Inflammatory macrophage treated with lipopolysaccharide for 4 hours (primary cell): ENCODE data around the gene SEC14L6.

Experiments used
- DNase-seq: peaks from one replicate; pipeline ENCODE4 v3.0.0-alpha.2; 2020

SEC14L6 gene

DNA sequence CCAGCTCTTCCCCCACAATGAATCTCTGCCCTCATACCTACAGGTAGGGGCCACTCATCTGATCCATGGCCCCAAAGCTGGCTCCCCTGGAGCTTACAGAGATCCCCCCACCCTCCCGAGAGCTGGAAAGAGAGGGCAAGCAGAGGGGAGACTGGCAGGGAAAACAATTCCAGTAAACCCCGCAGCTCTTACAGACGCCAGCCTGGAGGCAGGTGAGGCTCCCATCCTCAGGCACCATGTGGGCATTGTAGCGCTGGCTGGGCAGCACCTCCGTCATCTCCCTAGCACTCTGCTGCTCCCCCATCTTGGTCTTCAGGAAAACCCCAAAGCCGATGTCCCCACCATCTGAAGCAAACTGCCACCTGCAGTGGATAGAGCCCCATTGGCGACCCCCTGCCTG is 55.2 kb downstream of the SEC14L6 start:
- no peak for DNase-seq

DNA sequence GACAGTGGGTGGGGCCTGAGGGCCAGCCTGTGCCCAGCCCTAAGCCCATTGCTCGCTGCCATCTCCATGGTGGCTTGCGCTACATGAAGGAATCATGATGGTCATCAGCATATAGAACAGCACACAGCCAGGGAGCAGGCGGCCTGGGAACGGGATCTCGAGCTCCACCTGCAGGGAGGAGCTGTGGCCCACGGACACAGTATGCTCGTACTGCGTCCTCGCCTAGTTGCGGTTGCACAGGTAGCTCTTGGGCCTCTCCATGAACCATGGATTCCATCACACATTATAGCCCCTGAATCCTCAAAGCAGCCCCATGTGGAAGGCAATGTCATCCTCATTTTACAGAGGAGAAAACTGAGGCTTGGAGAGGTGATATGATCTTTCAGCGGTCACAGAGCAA is 56.1 kb downstream of the SEC14L6 start:
- DNase-seq, result no peak

- DNase-seq, result no peak
Observed at GRCh38 chr22:30488121-30488520, 58.4 kb downstream of the SEC14L6 start.

DNA sequence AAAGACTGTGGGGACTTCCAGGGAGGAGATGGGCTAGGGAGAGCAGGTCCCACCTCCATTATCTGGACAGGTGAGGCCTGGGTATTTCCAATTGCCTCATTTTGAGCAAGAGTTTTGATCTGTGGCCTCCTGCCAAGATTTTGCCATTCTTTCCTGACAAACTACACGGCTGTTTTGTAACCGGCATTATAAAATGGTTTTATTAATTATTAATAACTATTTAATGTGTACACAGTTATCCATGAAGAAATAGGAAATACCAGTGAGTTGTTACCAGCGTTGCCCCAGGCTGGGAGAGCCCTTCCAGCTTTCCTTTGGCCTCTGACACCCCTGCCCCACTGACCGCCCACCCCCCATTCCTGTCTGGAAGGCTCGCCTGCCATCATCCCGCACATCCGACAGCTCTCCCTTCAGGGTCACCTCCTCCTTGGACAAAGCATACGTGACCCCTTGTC is 59.9 kb downstream of the SEC14L6 start:
- no peak for DNase-seq

DNA sequence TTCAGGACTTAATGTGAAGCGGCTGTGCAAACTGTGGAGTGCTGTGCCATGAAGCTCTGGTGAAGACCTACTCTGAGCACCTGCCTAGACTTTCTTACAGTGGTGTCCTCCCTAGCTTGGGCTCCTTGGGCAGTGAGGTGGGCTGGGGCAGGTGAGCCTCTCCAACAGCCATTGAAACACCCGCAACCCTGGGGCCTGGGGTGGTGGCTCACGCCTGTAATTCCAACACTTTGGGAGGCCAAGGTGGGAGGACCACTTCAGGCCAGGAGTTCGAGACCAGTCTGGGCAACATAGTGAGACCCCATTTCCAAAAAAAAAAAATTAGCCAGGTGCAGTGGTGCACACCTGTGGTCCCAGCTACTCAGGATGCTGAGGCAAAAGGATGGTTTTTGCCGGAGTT is 60.4 kb downstream of the SEC14L6 start:
- DNase-seq, result no peak

DNA sequence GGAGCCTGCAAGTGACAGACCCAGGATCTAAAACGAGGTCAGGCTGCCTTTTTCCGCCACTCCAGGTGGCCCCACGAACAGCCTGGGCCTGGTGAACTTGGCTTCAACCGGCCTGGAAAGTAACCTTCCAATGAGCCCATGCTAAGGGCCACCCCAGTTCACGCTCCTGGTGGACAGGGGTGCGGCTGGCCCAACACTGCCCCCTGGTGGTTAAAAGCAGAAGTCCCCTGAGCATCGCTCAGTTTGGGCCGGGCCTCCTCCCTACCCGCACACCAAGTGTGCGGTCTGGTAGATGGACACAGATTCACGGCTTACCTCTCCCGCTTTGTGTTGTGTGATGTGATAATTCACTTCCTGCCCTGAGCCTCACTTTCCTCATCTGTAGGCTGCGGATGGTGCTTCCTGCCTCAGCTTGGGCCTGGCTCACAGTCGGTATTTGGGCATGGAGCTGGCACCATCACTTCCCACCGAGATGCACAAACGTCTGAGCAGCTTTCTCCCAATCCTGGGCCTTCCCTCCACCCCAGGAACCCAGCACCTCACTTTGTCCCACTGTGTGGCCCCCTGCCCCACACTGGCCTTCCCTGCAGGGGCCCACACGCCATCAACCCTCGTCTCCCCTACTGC is 61.1 kb downstream of the SEC14L6 start:
- peak; percentile 60 for DNase-seq

- no peak for DNase-seq
Observed at GRCh38 chr22:30483169-30483568, 63.4 kb downstream of the SEC14L6 start.

DNA sequence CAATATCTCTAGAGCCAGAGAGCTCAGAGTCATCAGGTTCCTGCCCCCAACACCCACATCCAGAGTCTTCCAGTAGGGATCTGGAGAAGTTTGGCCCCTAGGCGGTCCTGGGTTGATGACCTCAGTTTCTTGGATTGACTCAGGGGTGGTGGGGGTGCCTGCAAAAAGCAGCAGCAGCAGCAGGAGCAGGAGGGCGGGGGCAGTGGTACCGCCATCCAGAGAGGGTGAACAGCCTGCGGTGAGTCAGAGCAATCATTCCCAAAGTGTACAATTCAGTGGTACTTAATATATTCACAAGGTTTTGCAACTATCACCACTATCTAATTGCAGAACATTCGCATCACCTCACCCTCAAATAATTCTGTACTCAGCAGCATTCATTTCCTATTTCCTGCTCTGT is 64.8 kb downstream of the SEC14L6 start:
- no peak for DNase-seq

GRCh38 chr22:30479981-30480380 is 66.6 kb downstream of the SEC14L6 start:
- DNase-seq, result no peak

DNA sequence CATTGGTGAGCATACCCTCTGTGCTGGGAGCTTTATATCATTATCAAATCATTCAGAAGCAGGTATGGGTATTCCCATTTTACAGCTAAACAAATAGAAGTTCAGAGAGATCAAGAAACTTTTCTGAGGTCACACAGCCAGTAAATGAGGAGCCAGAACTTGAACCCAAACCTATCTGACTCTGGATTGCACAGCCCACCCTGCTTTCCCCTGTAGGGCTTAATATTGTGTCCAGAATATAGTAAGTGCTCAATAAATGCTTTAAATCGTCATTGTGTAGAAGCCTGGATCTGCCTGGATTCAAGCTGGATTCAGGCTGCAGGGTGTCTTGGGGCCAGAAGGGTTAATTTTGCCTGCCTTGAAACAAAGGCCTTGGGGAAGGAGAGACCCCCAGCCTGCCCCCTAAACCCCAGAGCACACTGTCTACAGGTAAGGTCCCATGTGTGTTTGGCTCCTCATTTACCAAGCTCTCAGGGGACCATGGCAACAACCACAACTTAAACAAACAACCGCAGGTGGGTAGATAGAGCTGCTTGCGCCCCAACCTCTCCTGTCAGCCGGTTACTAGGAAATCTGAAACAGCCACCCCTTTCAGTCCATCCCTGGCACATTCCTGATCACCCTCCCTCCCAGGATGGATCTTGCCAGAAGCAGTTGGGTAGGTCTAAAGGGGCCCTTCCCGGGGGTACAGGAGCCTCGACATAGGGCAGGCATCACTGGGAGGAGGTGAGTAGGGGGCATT is 71.7 kb downstream of the SEC14L6 start:
- no peak for DNase-seq

DNA sequence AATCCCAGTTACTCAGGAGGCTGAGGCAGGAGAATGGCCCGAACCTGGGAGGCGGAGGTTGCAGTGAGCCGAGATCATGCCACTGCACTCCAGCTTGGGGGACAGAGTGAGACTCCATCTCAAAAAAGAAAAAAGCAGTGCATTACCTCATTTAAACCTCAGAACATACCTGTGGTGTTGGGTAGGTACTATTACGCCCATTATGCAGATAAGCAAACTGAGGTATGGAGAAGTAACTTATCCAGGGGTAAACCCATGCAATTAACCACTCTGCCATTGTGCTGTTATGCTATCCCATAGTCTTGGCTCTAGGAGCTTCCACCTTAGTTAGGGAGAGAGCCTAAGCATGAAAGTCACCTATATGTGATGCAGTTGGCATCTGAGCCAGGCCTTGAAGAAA is 72.4 kb downstream of the SEC14L6 start:
- DNase-seq, result no peak

GRCh38 chr22:30472994-30473720 is 73.4 kb downstream of the SEC14L6 start:
- DNase-seq, result no peak
